Hepatocyte (in vitro differentiated cells): ENCODE results near the gene LHX8.

Experiments
- EZH2 ChIP-seq: fragments of 200-600 bp; sonication (generic); IDR thresholded peaks from 2 replicates; pipeline ENCODE4 v1.6.1; 2016; ENCODE audit warnings: antibody characterized with exemption, mild to moderate bottlenecking, borderline replicate concordance
- EZH2phosphoT487 ChIP-seq: fragments of 200-600 bp; sonication (generic); IDR thresholded peaks from one replicate; pipeline ENCODE4 v1.6.1; 2018; ENCODE audit warnings: antibody characterized with exemption, mild to moderate bottlenecking, low read depth, moderate library complexity; ENCODE audit not compliant: unreplicated experiment, severe bottlenecking
- TF ChIP-seq, protein P1 (sequence below): fragments of 200-600 bp; sonication (generic); IDR thresholded peaks from 2 replicates; pipeline ENCODE4 v1.5.1; 2016; ENCODE audit warnings: antibody characterized with exemption, mild to moderate bottlenecking; ENCODE audit not compliant: poor library complexity

DNA sequence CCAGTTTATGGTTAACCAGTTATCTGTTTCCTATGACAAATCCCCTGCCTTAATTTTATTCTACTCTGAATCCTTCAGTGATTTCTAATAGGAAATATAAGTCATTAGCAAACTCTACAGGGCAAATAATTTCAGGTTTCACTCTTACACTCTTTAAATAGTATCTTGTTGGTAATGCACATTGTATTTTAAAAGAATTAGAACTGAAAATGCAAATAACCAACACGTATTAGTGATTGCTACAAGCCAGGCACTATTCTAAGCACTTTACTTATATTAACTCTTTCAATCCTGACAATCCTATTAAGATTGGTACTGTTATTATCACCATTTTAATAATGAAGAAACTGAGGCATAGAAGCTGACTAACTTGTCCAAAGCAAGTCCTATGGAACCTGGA, 48.3 kb upstream of the LHX8 start:
- TF ChIP-seq, protein P1, sequence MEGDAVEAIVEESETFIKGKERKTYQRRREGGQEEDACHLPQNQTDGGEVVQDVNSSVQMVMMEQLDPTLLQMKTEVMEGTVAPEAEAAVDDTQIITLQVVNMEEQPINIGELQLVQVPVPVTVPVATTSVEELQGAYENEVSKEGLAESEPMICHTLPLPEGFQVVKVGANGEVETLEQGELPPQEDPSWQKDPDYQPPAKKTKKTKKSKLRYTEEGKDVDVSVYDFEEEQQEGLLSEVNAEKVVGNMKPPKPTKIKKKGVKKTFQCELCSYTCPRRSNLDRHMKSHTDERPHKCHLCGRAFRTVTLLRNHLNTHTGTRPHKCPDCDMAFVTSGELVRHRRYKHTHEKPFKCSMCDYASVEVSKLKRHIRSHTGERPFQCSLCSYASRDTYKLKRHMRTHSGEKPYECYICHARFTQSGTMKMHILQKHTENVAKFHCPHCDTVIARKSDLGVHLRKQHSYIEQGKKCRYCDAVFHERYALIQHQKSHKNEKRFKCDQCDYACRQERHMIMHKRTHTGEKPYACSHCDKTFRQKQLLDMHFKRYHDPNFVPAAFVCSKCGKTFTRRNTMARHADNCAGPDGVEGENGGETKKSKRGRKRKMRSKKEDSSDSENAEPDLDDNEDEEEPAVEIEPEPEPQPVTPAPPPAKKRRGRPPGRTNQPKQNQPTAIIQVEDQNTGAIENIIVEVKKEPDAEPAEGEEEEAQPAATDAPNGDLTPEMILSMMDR = no peak
- TF ChIP-seq EZH2 (no peak), EZH2phosphoT487 (no peak)
